Measurements from ENCODE around the gene RGS9. TPM values are rescaled to one million over a fixed set of nuclear protein-coding genes. Genes with fewer than 3 reads are reported as not detected.
A peak's percentile ranks its signal among the peaks of the same experiment; 100 is the strongest.

The RGS9 gene
- total RNA-seq, 1 experiment from 2014 or later = 1.8 TPM

DNA sequence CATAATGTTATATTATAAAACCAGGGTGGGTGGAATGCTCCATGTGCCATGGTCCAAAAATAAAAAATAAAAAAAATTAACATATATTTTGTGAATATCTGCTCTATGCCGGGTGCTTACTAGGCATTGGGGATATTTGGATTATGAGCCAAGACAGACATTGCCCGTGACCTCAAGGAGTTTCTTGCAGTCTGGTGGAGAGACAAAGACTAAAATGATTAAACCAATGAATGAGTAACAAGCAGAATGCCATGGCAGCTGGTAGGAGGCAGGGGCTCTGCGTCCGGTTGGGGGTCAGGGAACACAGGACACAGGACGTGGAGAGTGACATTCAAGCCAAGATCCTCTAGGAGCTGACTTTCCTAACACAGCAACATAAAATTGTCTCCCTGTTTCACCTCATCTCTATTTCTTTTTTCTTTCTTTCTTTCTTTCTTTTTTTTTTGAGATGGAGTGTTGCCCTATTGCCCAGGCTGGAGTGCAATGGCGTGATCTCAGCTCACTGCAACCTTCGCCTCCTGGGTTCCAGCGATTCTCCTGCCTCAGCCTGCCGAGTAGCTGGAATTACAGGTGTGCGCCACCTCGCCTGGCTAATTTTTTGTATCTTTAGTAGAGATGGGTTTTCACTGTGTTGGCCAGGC lies 35.4 kb downstream of the RGS9 start:
- H3K27ac ChIP-seq (ENCODE audit: low read depth, low read length, poor library complexity, severe bottlenecking) = no peak overlapping the region
- no peaks in the 10 kb centered on the region for H3K27me3 ChIP-seq (replicated peaks; ENCODE audit: insufficient read depth, low read depth, low read length, poor library complexity)
- no peak for DNase-seq (ENCODE audit: low spot score)
- no TSS peak for BruUV-seq (replicated peaks)
- POLR2A ChIA-PET (ENCODE audit: low non-redundant PET) = no interaction called here
- intact Hi-C loops (cut with micrococcal nuclease; ENCODE audit: unreplicated experiment) = no loop called here
- no peak overlapping the region for H3K4me3 ChIP-seq (ENCODE audit: low read depth, low read length, poor library complexity, severe bottlenecking)
- CTCF ChIA-PET = no interaction called here
- H3K4me1 ChIP-seq (ENCODE audit: insufficient read depth, low read length, poor library complexity, severe bottlenecking) = no peaks in the 10 kb centered on the region
- H3K36me3 ChIP-seq (ENCODE audit: insufficient read depth, low read length, poor library complexity, severe bottlenecking) = no peaks in the 10 kb centered on the region
- no peaks in the 10 kb centered on the region for H3K9me3 ChIP-seq (ENCODE audit: low read depth, low read length, poor library complexity, severe bottlenecking)
- no peak for TF ChIP-seq EZH2 (IDR thresholded peaks at IDR 0.05; ENCODE audit: borderline replicate concordance, low read depth, low read length, poor library complexity, severe bottlenecking)
- TF ChIP-seq, protein P1, sequence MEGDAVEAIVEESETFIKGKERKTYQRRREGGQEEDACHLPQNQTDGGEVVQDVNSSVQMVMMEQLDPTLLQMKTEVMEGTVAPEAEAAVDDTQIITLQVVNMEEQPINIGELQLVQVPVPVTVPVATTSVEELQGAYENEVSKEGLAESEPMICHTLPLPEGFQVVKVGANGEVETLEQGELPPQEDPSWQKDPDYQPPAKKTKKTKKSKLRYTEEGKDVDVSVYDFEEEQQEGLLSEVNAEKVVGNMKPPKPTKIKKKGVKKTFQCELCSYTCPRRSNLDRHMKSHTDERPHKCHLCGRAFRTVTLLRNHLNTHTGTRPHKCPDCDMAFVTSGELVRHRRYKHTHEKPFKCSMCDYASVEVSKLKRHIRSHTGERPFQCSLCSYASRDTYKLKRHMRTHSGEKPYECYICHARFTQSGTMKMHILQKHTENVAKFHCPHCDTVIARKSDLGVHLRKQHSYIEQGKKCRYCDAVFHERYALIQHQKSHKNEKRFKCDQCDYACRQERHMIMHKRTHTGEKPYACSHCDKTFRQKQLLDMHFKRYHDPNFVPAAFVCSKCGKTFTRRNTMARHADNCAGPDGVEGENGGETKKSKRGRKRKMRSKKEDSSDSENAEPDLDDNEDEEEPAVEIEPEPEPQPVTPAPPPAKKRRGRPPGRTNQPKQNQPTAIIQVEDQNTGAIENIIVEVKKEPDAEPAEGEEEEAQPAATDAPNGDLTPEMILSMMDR (conservative IDR thresholded peaks at IDR 0.05; ENCODE audit: low read depth, low read length) = no peak

DNA sequence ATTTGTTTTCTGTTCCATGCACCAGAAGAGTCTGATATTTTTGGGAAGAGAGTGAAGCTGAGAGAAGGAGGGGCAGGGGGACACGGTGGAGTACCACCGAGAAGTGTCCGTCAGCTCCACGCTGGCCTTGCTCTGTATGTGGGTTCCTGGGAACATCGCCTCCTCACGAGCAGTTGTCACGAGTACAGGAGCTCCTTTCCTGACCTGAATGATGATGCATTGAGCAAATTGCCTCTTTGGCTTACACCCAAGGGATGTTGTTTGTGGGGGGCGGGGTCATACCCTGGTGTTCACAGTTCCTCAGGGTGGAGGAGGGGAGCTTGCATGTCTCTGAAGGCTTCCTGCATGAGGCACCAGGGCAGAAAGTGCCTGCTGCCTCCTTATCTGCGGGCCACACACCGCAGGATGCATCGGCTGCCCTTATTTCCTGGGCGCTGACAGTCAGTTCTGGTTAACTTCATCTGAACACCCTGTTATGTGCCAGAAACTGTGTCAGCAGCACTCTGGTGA lies 36.2 kb downstream of the RGS9 start:
- TF ChIP-seq EZH2 (IDR thresholded peaks at IDR 0.05; ENCODE audit: borderline replicate concordance, low read depth, low read length, poor library complexity, severe bottlenecking) = no peak
- TF ChIP-seq, protein P1 (conservative IDR thresholded peaks at IDR 0.05; ENCODE audit: low read depth, low read length) = no peak
- no TSS peak for BruUV-seq (replicated peaks)
- no peaks in the 10 kb centered on the region for H3K4me1 ChIP-seq (ENCODE audit: insufficient read depth, low read length, poor library complexity, severe bottlenecking)
- no peak overlapping the region for H3K4me3 ChIP-seq (ENCODE audit: low read depth, low read length, poor library complexity, severe bottlenecking)
- ChIA-PET POLR2A (ENCODE audit: low non-redundant PET) (no interaction called here), CTCF (no interaction called here)
- H3K27ac ChIP-seq (ENCODE audit: low read depth, low read length, poor library complexity, severe bottlenecking) = no peak overlapping the region
- no peaks in the 10 kb centered on the region for H3K27me3 ChIP-seq (replicated peaks; ENCODE audit: insufficient read depth, low read depth, low read length, poor library complexity)
- peak; percentile 50 for DNase-seq (ENCODE audit: low spot score)
- no peaks in the 10 kb centered on the region for H3K36me3 ChIP-seq (ENCODE audit: insufficient read depth, low read length, poor library complexity, severe bottlenecking)
- no peaks in the 10 kb centered on the region for H3K9me3 ChIP-seq (ENCODE audit: low read depth, low read length, poor library complexity, severe bottlenecking)
- intact Hi-C loops (cut with micrococcal nuclease; ENCODE audit: unreplicated experiment) = no loop called here

DNA sequence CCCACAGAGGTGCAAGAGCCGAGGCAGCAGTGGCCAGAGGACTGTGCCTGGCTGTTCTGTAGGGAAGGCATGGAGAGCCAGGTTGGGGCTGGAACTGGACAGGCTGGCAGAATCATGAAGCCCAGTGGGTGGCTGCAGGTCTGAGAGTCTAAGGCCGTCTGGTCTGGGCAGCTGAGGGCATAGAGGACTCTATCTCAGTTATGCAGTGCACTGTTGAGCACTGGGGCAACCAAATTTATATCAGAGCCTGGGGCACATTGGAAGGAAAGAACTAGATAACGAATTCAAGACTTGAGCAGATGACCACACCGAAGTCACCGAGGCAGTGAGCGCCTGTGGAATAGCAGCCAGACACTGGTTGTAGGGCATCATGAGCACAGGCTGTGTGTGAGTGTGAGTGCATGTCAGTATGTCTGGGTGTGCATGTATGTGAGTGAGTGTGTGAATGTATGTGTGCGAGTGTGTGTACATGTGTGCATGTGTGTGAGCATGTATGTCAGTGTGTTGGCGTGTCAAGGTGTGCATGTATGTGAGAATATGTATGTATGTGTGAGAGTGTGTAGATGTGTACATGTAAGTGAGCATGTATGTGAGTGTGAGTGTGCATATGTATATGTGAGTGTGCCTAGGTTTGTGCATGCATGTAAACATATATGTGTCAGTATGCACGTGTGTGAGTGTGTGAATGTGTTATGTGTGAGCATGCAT lies 37.0 kb downstream of the RGS9 start:
- H3K9me3 ChIP-seq (ENCODE audit: low read depth, low read length, poor library complexity, severe bottlenecking) = no peaks in the 10 kb centered on the region
- POLR2A ChIA-PET (ENCODE audit: low non-redundant PET) = no interaction called here
- TF ChIP-seq EZH2 (IDR thresholded peaks at IDR 0.05; ENCODE audit: borderline replicate concordance, low read depth, low read length, poor library complexity, severe bottlenecking) = no peak
- TF ChIP-seq, protein P1 (conservative IDR thresholded peaks at IDR 0.05; ENCODE audit: low read depth, low read length) = no peak
- H3K27ac ChIP-seq (ENCODE audit: low read depth, low read length, poor library complexity, severe bottlenecking) = no peak overlapping the region
- no peak for DNase-seq (ENCODE audit: low spot score)
- no TSS peak for BruUV-seq (replicated peaks)
- H3K36me3 ChIP-seq (ENCODE audit: insufficient read depth, low read length, poor library complexity, severe bottlenecking) = no peaks in the 10 kb centered on the region
- H3K4me1 ChIP-seq (ENCODE audit: insufficient read depth, low read length, poor library complexity, severe bottlenecking) = no peaks in the 10 kb centered on the region
- no peak overlapping the region for H3K4me3 ChIP-seq (ENCODE audit: low read depth, low read length, poor library complexity, severe bottlenecking)
- CTCF ChIA-PET = no interaction called here
- no peaks in the 10 kb centered on the region for H3K27me3 ChIP-seq (replicated peaks; ENCODE audit: insufficient read depth, low read depth, low read length, poor library complexity)
- intact Hi-C loops (cut with micrococcal nuclease; ENCODE audit: unreplicated experiment) = no loop called here
